AG08396 (cell line): Measurements from ENCODE around the gene TUBA4B.
"Not testable (repeated sequence)": the region's sequence is repeated elsewhere in the genome, so short reads cannot be mapped to it uniquely, and the experiment has no call there.

Experiments used
- DNase-seq: peaks from one replicate; pipeline ENCODE4 v3.0.0; 2012; ENCODE audit warnings: low spot score, mixed read lengths

The TUBA4B gene

GRCh38 chr2:219277703-219278654 is 24.9 kb downstream of the TUBA4B start:
- peak; percentile 78 for DNase-seq

GRCh38 chr2:219278655-219279150 is 25.7 kb downstream of the TUBA4B start:
- no peak for DNase-seq

- peak; percentile 99 for DNase-seq
Observed at GRCh38 chr2:219279151-219279915, 26.3 kb downstream of the TUBA4B start, which contains the start of gene DNAJB2. DNAJB2 (plus strand) TSS chr2:219279366; CDS start chr2:219279834, 468 bp downstream.

GRCh38 chr2:219279916-219280516 is 27.0 kb downstream of the TUBA4B start:
- DNase-seq: no peak

DNA sequence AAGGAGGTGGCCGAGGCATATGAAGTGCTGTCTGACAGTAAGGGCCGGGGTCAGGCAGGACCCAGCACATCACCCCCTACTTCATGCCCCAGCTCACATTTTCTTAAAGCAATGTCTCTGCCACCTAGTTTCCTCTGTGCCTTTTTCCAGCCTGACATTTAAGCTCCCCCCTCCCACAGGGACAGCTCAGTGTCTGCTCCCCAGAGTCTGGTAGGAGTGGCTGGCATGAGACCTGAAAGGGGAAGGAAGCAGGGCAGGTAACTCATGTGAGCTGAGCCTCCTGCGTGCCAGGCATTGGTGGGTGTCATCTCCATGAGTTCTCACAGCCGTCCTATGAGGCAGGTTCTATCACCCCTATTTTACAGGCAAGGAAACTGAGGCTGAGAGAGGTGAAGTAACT is 27.6 kb downstream of the TUBA4B start:
- no peak for DNase-seq

DNA sequence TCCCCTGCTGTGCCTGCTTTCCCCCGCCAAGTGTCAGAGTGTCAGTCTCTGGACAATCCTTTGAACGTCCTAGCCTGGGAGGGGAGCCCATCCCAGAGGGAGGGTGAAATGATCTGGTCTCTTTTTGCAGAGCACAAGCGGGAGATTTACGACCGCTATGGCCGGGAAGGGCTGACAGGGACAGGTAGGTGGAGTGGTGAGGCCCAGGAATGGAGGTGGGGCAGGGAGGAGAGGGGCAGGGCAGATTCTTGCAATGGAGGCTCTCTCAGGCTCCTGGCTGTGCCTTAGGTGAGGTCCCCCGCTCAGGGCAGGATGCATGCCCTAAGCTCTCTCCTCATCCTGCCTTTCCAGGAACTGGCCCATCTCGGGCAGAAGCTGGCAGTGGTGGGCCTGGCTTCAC is 28.5 kb downstream of the TUBA4B start:
- no peak for DNase-seq

- DNase-seq: no peak
Observed at GRCh38 chr2:219282375-219282774, 29.3 kb downstream of the TUBA4B start.

GRCh38 chr2:219282943-219283581 is 30.0 kb downstream of the TUBA4B start:
- DNase-seq: no peak

- DNase-seq: no peak
Observed at GRCh38 chr2:219284501-219285372, 31.7 kb downstream of the TUBA4B start.

GRCh38 chr2:219285373-219285735 is 32.3 kb downstream of the TUBA4B start:
- DNase-seq: no peak

- peak; percentile 47 for DNase-seq
Observed at GRCh38 chr2:219285894-219286425, 32.9 kb downstream of the TUBA4B start.

GRCh38 chr2:219286436-219287115 is 33.5 kb downstream of the TUBA4B start:
- no peak for DNase-seq

- DNase-seq: not testable (repeated sequence)
Observed at GRCh38 chr2:219287116-219287440, 34.0 kb downstream of the TUBA4B start.

GRCh38 chr2:219287580-219288265 is 34.7 kb downstream of the TUBA4B start:
- no peak for DNase-seq

- no peak for DNase-seq
Observed at GRCh38 chr2:219289195-219289536, 36.1 kb downstream of the TUBA4B start.

- DNase-seq: peak; percentile 89
Observed at GRCh38 chr2:219289537-219290361, 36.7 kb downstream of the TUBA4B start.

GRCh38 chr2:219290381-219291171 is 37.5 kb downstream of the TUBA4B start:
- DNase-seq: no peak

- no peak for DNase-seq
Observed at GRCh38 chr2:219291394-219291793, 38.4 kb downstream of the TUBA4B start.
